HG03175 (cell line): Measurements from ENCODE around the gene PAIP1.
"Not testable (repeated sequence)": the region's sequence is repeated elsewhere in the genome, so short reads cannot be mapped to it uniquely, and the experiment has no call there.

Source experiments
- ATAC-seq: cut with Tn5 transposase; IDR thresholded peaks from one replicate; pipeline ENCODE4 v1.9.1; 2021; ENCODE audit warnings: mild to moderate bottlenecking, moderate library complexity; ENCODE audit not compliant: unreplicated experiment

PAIP1 gene

DNA sequence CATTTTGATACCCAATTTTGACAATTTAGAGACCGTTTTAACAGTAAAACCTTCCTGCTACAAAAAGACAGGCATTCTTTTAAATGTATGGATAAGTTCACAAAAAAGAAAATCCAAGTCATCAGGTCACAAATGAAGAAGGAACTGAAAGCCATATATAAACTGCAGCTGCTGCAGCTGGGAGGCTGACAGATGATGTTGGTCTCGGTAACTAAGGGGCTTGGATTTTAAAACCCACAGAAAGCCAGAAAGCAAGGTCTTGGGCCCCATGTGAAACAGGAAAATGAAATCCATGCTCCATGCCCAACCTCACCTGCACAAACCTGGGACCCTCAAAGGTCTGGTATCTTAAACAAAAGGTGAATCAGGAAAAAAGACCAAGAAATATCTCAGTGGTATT is 26.2 kb downstream of the PAIP1 start:
- ATAC-seq, result no peak

- ATAC-seq, result no peak
These were observed 33.2 kb downstream of the PAIP1 start for GRCh38 chr5:43523662-43524072.

DNA sequence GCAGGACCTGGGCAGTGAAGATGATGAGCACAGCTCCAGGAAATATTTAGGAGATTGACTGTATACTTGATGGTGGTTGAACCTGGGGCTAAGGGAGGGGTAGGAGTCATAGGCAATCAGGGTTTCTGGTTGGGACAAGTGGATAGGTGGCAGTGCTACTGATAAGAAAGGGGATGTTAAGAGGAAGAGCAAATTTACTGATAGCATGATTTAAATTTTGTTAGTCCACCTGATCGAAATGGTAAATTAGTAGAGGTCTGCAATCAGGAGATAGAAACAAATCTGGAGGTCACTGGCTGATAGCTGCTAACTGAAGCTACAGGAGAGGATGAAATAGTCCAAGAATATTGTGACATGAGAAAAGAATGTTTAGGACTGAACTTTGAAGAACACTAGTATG is 36.3 kb downstream of the PAIP1 start:
- no peak for ATAC-seq

DNA sequence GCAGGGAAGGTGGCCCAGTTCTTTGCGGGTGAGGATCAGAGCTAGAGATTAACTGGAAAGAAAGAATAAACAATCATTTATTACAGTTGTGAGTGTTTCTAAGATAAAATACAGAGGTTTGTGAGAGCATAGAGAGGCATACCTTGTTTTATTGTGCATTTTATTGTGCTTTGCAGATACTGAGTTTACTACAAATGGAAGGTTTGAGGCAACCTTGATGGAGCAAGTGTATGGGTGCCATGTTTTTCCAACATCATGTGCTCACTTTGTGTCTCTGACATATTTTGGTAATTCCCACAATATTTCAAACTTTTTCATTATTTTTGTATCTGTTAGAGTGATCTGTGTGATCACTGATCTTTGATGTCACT is 41.2 kb downstream of the PAIP1 start:
- ATAC-seq, result no peak

GRCh38 chr5:43514816-43515677 is 41.8 kb downstream of the PAIP1 start, which contains the start of gene C5orf34:
TSS of gene C5orf34 (minus strand) at chr5:43515148. CDS start at chr5:43509339, 5,809 bp downstream.
- ATAC-seq, result peak; percentile 98

GRCh38 chr5:43514471-43514815 is 42.4 kb downstream of the PAIP1 start:
- ATAC-seq, result peak; percentile 37

- no peak for ATAC-seq
These were observed 42.9 kb downstream of the PAIP1 start for GRCh38 chr5:43514025-43514424.

GRCh38 chr5:43511062-43511461 is 45.8 kb downstream of the PAIP1 start:
- ATAC-seq, result not testable (repeated sequence)

DNA sequence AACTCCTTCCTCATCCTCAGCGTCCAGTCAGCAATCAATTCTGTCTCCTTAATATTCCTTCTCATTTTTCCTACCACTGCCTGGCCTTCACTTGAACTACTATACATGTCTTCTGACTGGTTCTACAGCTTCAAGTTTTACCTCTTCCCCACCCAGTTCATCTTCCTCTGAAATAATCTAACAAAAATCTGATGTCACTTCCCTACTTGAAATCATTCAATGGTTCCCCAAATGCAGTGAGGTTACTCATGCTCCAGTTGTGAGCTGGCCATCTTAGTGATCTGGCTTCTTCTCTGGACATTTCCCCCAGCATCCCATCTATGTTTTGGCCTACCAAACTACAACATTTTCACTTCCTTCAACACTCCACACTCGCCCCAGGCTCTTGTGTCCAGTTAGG is 58.3 kb downstream of the PAIP1 start:
- no peak for ATAC-seq

GRCh38 chr5:43497311-43498104 is 59.4 kb downstream of the PAIP1 start:
- no peak for ATAC-seq

- ATAC-seq, result no peak
These were observed 65.6 kb downstream of the PAIP1 start for GRCh38 chr5:43491326-43491725.

GRCh38 chr5:43486353-43486752 is 70.5 kb downstream of the PAIP1 start:
- no peak for ATAC-seq

GRCh38 chr5:43485406-43485805 is 71.5 kb downstream of the PAIP1 start:
- ATAC-seq, result no peak

DNA sequence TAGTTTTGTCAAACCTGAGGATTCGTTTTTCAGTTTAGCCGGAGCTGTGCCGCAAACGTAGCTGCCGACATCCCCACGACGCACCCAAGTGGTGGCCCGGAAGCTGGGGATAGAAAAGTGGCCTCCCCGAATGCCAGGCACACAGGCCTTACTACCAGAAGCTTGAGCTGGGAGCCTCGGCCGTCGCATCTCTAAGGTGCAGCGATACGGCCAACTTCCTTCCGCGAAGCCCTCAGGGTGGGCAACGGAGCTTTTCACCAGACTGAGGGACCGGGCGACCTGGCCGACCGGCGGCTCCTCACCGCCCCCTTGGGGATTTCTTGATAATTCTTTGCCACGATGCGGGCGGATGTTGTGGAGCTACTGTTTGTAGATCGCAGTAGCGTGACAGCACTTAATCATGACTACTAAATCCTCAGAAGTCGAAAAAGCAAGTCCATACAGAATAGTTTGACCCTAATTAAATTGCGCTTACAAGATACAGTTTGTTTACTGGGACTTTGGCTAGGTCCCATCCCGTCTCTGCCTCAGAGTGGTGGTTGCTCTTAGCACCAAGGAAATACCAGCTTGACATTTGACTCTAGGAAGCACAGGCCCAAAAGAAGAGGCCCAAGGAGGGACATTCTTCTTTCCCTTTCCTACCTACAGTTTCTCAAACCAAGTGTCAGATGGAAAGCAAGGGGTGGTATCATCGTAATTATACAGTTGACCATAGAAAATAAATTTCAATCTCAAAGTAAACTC is 72.6 kb downstream of the PAIP1 start:
- ATAC-seq, result peak; percentile 82

DNA sequence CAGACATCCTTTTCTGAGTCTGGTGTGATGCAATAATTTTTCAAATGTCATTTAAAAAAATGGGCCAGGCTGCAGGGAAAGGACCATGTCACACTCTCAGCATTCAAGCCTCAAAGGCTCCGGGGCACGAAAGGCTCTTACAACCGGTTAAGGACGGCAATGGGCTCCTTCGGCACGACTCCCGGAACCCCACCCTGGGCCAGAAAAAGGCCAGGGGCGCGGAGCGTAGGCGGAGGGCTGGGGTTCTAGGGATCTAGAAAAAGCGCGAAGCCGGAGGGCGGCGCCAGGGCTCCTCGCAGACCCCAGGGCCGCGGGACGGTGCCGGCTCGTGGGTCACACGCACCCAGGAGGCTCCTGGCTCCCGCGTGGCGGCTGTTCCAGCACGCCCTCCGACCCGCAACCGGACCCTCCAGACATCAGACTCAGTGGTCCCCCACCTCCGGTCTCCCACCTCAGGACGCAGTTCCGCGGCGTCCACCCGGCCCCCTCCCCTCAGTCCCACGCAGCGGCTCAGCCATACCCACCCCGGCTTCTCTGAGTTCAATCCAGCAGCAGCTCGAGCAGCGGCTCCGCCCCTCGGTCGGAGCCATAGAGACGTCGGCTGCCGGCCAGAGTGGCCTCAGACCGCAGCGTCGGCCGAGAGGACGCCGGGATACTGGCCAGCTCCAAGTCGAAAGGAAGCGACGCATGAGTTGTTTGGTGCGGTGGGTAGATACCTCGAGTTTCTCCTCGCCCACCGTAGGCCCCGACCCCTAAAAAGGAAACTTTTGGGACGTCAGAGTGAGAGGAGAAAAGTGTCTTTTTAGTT is 73.4 kb downstream of the PAIP1 start, which contains the start of gene TMEM267:
TMEM267 (minus strand) TSS at position 568 of the 808 bp plus-strand sequence. CDS start 29,896 bp downstream, outside the sequence.
- ATAC-seq, result peak; percentile 88

GRCh38 chr5:43482490-43483297 is 74.2 kb downstream of the PAIP1 start:
- no peak for ATAC-seq
